CD8-positive, alpha-beta memory T cell (primary cell): ENCODE measurements around the gene CLPSL1. TPM values are rescaled to one million over a fixed set of nuclear protein-coding genes. Genes with fewer than 3 reads are reported as not detected.
A peak's percentile ranks its signal among the peaks of the same experiment; 100 is the strongest.

Source experiments
- CTCF ChIA-PET: fragments of 350-600 bp; sonication (Branson Sonifier 250); formaldehyde crosslinking; loops from one replicate; lab custom pipeline; 2021; ENCODE audit warnings: antibody characterized with exemption; lab: Charles Lee
- POLR2A ChIA-PET: fragments of 350-600 bp; sonication (Branson Sonifier 250); formaldehyde crosslinking; loops from one replicate; lab custom pipeline; 2021; ENCODE audit warnings: antibody characterized with exemption; lab: Charles Lee
- DNase-seq, 5 donors: peaks; one replicate each; pipeline versions ENCODE4 v3.0.0 to v3.0.0-alpha.2; 2020 to 2022; ENCODE audit warnings: mixed read lengths in 1 of 5
- H3K27ac ChIP-seq: one replicate; pipeline ENCODE4 v1.7.0; 2013; ENCODE audit warnings: low read depth, mild to moderate bottlenecking, low read length, moderate library complexity
- H3K27me3 ChIP-seq: 2 replicates; pipeline ENCODE4 v1.7.0; 2013; ENCODE audit warnings: low read length, mild to moderate bottlenecking; ENCODE audit not compliant: insufficient read depth, poor library complexity, severe bottlenecking
- H3K36me3 ChIP-seq: 2 replicates; pipeline ENCODE4 v1.7.0; 2013; ENCODE audit warnings: mild to moderate bottlenecking, low read length, moderate library complexity; ENCODE audit not compliant: insufficient read depth
- H3K4me1 ChIP-seq: 2 replicates; pipeline ENCODE4 v1.7.0; 2013; ENCODE audit warnings: mild to moderate bottlenecking, low read length, moderate library complexity; ENCODE audit not compliant: insufficient read depth
- H3K4me3 ChIP-seq: 2 replicates; pipeline ENCODE4 v1.7.0; 2013; ENCODE audit warnings: mild to moderate bottlenecking, low read length
- H3K9me3 ChIP-seq: 2 replicates; pipeline ENCODE4 v1.7.0; 2013; ENCODE audit warnings: mild to moderate bottlenecking, low read length
- H3K27ac Mint-ChIP-seq, 8 donors: one replicate each; pipeline ENCODE4 v1.8.0; 2020 to 2021; ENCODE audit warnings: mixed read lengths in 8 of 8, mild to moderate bottlenecking in 6 of 8, inconsistent platforms in 3 of 8, moderate library complexity in 3 of 8
- H3K27me3 Mint-ChIP-seq, 2 donors: one replicate each; pipeline ENCODE4 v1.8.0; 2020 to 2021; ENCODE audit warnings: mixed read lengths in 2 of 2, mild to moderate bottlenecking in 1 of 2, moderate library complexity in 1 of 2
- H3K36me3 Mint-ChIP-seq, 3 donors: one replicate each; pipeline ENCODE4 v1.8.0; 2020 to 2021; ENCODE audit warnings: mixed read lengths in 3 of 3, inconsistent platforms in 1 of 3, mild to moderate bottlenecking in 1 of 3
- H3K4me1 Mint-ChIP-seq, 3 donors: one replicate each; pipeline ENCODE4 v1.8.0; 2020 to 2021; ENCODE audit warnings: mixed read lengths in 3 of 3, inconsistent platforms in 1 of 3, mild to moderate bottlenecking in 1 of 3
- H3K4me3 Mint-ChIP-seq, 7 donors: one replicate each; pipeline ENCODE4 v1.8.0; 2020 to 2021; ENCODE audit warnings: mixed read lengths in 7 of 7, mild to moderate bottlenecking in 6 of 7, moderate library complexity in 4 of 7, inconsistent platforms in 2 of 7
- H3K9me3 Mint-ChIP-seq, 5 donors: one replicate each; pipeline ENCODE4 v1.8.0; 2020 to 2022; ENCODE audit warnings: mixed read lengths in 5 of 5, mild to moderate bottlenecking in 3 of 5, moderate library complexity in 2 of 5, inconsistent platforms in 1 of 5
- polyA plus RNA-seq: library from polyadenylated mRNA; unstranded; fragments of 300-500 nt; fragmentation: Illumina TruSeq; gene quantifications from one replicate; pipeline ENCODE4 v1.2.3, GENCODE V29; 2021
- total RNA-seq, 2 experiments: library from RNA; stranded (reverse); gene quantifications; one replicate each; pipeline ENCODE4 v1.2.3, GENCODE V29; 2021

The CLPSL1 gene
- total and polyA plus RNA-seq, 3 experiments from 2014 or later: not detected

DNA sequence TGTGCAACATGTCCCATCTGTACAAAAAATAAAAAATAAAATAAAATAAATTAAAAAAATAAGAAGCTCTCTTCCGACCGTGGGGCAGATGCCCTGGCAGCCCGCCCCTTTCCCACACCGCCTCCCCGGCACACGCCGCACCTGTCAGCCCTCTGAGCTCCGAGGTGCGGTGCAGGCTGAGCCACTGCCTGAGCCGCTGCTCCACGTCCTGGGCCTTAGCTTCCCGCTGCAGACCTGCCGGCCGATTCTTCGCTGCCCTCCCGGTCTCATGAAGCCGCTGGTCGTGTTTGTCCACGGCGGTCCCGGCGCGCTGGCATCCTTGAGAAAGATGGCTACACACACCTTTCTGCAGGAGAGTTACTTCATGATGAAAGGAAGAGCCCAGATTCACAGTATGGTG is 15.1 kb upstream of the CLPSL1 start:
- Histone ChIP-seq H3K9me3 (no peaks in the 10 kb centered on the region), H3K36me3 (no peaks in the 10 kb centered on the region), H3K4me1 (no peaks in the 10 kb centered on the region), H3K4me3 (no peak overlapping the region), H3K27ac (no peak overlapping the region), H3K27me3 (peaks cover 6% of the 10 kb centered on the region)
- DNase-seq: no peak
- Mint-ChIP-seq H3K27ac (no peak overlapping the region), H3K9me3 (no peaks in the 10 kb centered on the region), H3K4me3 (no peak overlapping the region), H3K36me3 (no peaks in the 10 kb centered on the region), H3K4me1 (peaks cover 0 to 8% (median 8%) of the 10 kb centered on the region in 3 donors), H3K27me3 (peaks cover 33% of the 10 kb centered on the region in 2 donors)
- ChIA-PET CTCF (no interaction called here), POLR2A (no interaction called here)

- H3K27ac ChIP-seq: no peak overlapping the region
- no peaks in the 10 kb centered on the region for H3K4me1 ChIP-seq
- no peaks in the 10 kb centered on the region for H3K36me3 ChIP-seq
- Mint-ChIP-seq H3K27me3 (peaks cover 10 to 15% of the 10 kb centered on the region in 2 donors), H3K36me3 (no peaks in the 10 kb centered on the region), H3K27ac (no peak overlapping the region), H3K4me1 (peaks cover 0 to 4% (median 2%) of the 10 kb centered on the region in 3 donors), H3K4me3 (no peak overlapping the region), H3K9me3 (no peaks in the 10 kb centered on the region)
- H3K4me3 ChIP-seq: no peak overlapping the region
- H3K9me3 ChIP-seq: no peaks in the 10 kb centered on the region
- no peak for DNase-seq
- POLR2A ChIA-PET: no interaction called here
- H3K27me3 ChIP-seq: peaks cover 5% of the 10 kb centered on the region
- CTCF ChIA-PET: no interaction called here
These were observed 11.6 kb upstream of the CLPSL1 start for GRCh38 chr6:35769211-35769610.

DNA sequence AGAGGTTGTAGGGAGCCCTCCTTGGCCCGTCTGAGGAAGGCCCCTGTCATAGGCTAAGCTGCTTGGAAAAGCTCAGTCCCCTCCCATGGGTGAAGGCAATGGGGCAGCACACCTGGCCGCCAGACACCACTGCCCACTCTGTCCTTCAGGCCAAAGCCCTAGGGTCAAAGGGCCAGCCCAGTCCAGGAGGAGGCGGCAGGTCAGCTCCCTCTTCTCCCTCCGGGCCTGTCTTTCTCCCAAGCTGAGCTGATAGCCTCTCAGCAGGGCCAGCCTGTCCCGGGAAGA is 9.5 kb upstream of the CLPSL1 start:
- H3K27me3 Mint-ChIP-seq: peaks cover 12 to 24% of the 10 kb centered on the region in 2 donors
- ChIA-PET CTCF (interaction anchor here (0.6 kb wide), 1 partner anchor 162 kb away, joined by 3 read pairs; no protein-coding TSS in a partner anchor), POLR2A (no interaction called here)

DNA sequence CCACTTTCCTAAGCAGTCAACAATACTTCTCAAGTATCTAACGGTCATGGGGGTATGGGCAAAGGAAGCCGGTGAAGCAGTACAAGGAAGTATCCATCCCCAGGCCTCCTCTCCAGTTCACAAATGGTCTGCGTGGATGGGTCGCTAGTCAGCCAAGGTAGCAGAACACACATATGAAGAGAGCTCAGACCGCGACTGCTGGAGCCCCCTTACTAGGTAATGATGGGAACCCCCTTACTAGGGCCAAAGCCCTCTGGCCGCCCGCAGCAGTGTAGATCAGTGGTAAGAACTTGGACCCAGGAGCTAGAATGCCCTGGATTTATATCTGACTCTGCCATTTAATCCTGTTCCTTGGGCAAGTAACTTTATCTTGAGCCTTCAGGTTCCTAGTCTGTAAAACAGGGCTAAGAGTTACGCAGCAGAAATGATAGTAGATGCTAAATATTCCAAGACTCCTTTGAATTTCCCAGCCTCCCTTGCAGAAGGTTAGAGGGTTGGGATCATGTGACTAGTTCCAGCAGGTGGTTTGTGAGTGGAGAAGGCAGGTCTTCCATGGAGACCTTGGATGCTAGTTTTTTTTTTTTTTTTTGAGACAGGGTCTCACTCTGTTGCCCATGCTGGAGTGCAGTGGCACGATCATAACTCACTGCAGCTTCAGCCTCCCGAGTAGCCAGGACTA is 6.6 kb upstream of the CLPSL1 start:
- Mint-ChIP-seq H3K27ac (no peak overlapping the region), H3K9me3 (no peaks in the 10 kb centered on the region), H3K4me3 (peak overlapping the region in 1 of 7 donors; percentile 32), H3K4me1 (peaks cover 6 to 12% (median 10%) of the 10 kb centered on the region in 3 donors), H3K27me3 (peaks cover 20 to 40% of the 10 kb centered on the region in 2 donors), H3K36me3 (peaks cover 0 to 6% (median 2%) of the 10 kb centered on the region in 3 donors)
- Histone ChIP-seq H3K27ac (no peak overlapping the region), H3K9me3 (no peaks in the 10 kb centered on the region), H3K27me3 (peaks cover 14% of the 10 kb centered on the region), H3K4me3 (no peak overlapping the region), H3K36me3 (no peaks in the 10 kb centered on the region), H3K4me1 (no peaks in the 10 kb centered on the region)
- no peak for DNase-seq
- POLR2A ChIA-PET: no interaction called here
- CTCF ChIA-PET: no interaction called here

More for the DNA sequence above, 9.5 kb upstream of the CLPSL1 start:
- Histone ChIP-seq H3K4me3 (no peak overlapping the region), H3K36me3 (no peaks in the 10 kb centered on the region), H3K4me1 (no peaks in the 10 kb centered on the region), H3K27ac (no peak overlapping the region), H3K9me3 (no peaks in the 10 kb centered on the region), H3K27me3 (peaks cover 9% of the 10 kb centered on the region)
- H3K4me1 Mint-ChIP-seq: peaks cover 0 to 3% (median 0%) of the 10 kb centered on the region in 3 donors
- no peaks in the 10 kb centered on the region for H3K9me3 Mint-ChIP-seq
- no peak overlapping the region for H3K4me3 Mint-ChIP-seq
- H3K27ac Mint-ChIP-seq: no peak overlapping the region
- no peak for DNase-seq
- peaks cover 0 to 3% (median 0%) of the 10 kb centered on the region in 3 donors for H3K36me3 Mint-ChIP-seq

DNA sequence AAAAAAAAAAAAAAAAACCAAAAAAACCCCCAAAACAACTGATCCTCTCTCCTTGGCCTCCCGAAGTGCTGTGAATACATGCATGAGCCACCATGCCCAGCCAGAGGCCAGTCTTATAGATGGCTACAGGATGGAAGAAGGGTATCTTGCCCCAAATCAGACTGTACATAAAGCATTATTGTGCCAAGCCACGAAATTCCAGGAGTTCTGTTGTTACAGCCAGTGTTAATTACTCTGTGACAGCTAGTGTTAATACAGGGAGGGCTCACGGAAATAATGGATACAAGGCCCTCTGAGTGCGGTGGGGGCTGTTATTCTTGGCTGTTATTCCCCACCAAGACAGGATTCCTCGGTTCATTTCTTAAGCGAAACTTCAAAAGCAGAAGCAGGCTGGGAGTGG is 5.8 kb upstream of the CLPSL1 start:
- Mint-ChIP-seq H3K4me1 (peaks cover 6 to 12% (median 10%) of the 10 kb centered on the region in 3 donors), H3K36me3 (peaks cover 0 to 6% (median 2%) of the 10 kb centered on the region in 3 donors), H3K4me3 (no peak overlapping the region), H3K27ac (peak overlapping the region in 1 of 8 donors; percentile 37), H3K27me3 (peaks cover 25 to 47% of the 10 kb centered on the region in 2 donors), H3K9me3 (no peaks in the 10 kb centered on the region)
- no peaks in the 10 kb centered on the region for H3K9me3 ChIP-seq
- peaks cover 14% of the 10 kb centered on the region for H3K27me3 ChIP-seq
- no peak overlapping the region for H3K27ac ChIP-seq
- no peak overlapping the region for H3K4me3 ChIP-seq
- POLR2A ChIA-PET: no interaction called here
- no peaks in the 10 kb centered on the region for H3K4me1 ChIP-seq
- CTCF ChIA-PET: no interaction called here
- DNase-seq: no peak
- H3K36me3 ChIP-seq: no peaks in the 10 kb centered on the region

- Histone ChIP-seq H3K4me3 (peak within 1 kb of the TSS; percentile 22), H3K27ac (no peak within 1 kb of the TSS), H3K27me3 (peaks cover 14% of the 10 kb centered on the region), H3K9me3 (no peaks in the 10 kb centered on the region), H3K4me1 (no peaks in the 10 kb centered on the region), H3K36me3 (no peaks in the 10 kb centered on the region)
- ChIA-PET POLR2A (no interaction called here), CTCF (no interaction called here)
- Mint-ChIP-seq H3K4me3 (peak within 1 kb of the TSS; percentile 27 to 77 (median 60)), H3K27ac (peak within 1 kb of the TSS in 1 of 8 donors; percentile 56), H3K4me1 (peaks cover 6 to 12% (median 10%) of the 10 kb centered on the region in 3 donors), H3K9me3 (no peaks in the 10 kb centered on the region), H3K36me3 (peaks cover 0 to 6% (median 2%) of the 10 kb centered on the region in 3 donors), H3K27me3 (peaks cover 26 to 57% of the 10 kb centered on the region in 2 donors)
- no peak for DNase-seq
These were observed 4.2 kb upstream of the CLPSL1 start, which contains the start of gene CLPSL2 for GRCh38 chr6:35776364-35777215. Gene CLPSL2 (plus strand): TSS chr6:35776598. CDS start chr6:35776619, 21 bp downstream.

DNA sequence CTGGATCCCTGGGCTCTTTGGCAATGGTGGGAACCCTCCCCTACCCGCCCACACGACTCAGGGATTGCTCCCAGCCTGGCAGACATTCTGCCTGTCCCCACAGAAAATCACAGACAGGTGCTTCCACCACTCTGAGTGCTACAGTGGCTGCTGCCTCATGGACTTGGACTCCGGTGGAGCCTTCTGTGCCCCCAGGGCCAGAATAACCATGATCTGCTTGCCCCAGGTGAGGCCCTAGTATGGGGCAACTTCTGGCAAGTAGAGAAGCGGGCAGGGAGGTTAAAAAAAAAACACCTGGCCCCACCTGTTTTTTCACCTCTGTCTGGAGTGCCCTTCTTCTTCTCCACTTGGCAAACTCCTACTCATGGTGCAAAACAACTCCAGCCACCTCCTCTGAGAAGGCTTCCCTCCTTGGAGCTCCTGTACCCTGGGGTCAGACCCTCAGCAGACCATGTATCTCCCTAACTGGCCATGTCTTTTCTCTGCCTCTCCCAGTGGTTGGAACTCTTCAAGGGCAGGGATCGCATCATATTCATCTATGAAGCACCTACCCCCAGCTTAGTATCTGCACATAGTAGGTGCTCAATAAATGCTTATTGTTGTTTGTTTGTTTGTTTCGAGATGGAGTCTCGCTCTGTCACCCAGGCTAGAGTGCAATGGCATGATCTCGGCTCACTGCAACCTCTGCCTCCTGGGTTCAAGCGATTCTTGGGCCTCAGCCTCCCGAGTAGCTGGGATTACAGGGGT is 3.3 kb upstream of the CLPSL1 start:
- Mint-ChIP-seq H3K9me3 (no peaks in the 10 kb centered on the region), H3K27me3 (peaks cover 27 to 52% of the 10 kb centered on the region in 2 donors), H3K4me1 (peaks cover 6 to 12% (median 10%) of the 10 kb centered on the region in 3 donors), H3K27ac (peak overlapping the region in 1 of 8 donors; percentile 29), H3K36me3 (peaks cover 0 to 6% (median 2%) of the 10 kb centered on the region in 3 donors), H3K4me3 (peak overlapping the region in 5 of 7 donors; percentile 38 to 69 (median 57))
- no peak for DNase-seq
- POLR2A ChIA-PET: no interaction called here
- Histone ChIP-seq H3K27ac (no peak overlapping the region), H3K27me3 (peaks cover 14% of the 10 kb centered on the region), H3K9me3 (no peaks in the 10 kb centered on the region), H3K4me1 (no peaks in the 10 kb centered on the region), H3K36me3 (no peaks in the 10 kb centered on the region), H3K4me3 (no peak overlapping the region)
- CTCF ChIA-PET: no interaction called here
